Uterus (tissue), 2 donors: ENCODE results near the gene MAST2.

Experiments
- CTCF ChIP-seq, 4 experiments: fragments of 200-600 bp in 2 of 4; fragments of 450-650 bp in 2 of 4; sonication (generic) in 2 of 4; IDR thresholded peaks; one replicate each; pipeline ENCODE4 v1.5.1; 2016 to 2019; ENCODE audit warnings: antibody characterized with exemption in 4 of 4, mild to moderate bottlenecking in 2 of 4, moderate library complexity in 1 of 4
- POLR2A ChIP-seq, 2 donors: fragments of 450-650 bp; IDR thresholded peaks; one replicate each; pipeline ENCODE4 v1.6.1; 2016; ENCODE audit warnings: antibody characterized with exemption in 2 of 2, mild to moderate bottlenecking in 1 of 2, moderate library complexity in 1 of 2

DNA sequence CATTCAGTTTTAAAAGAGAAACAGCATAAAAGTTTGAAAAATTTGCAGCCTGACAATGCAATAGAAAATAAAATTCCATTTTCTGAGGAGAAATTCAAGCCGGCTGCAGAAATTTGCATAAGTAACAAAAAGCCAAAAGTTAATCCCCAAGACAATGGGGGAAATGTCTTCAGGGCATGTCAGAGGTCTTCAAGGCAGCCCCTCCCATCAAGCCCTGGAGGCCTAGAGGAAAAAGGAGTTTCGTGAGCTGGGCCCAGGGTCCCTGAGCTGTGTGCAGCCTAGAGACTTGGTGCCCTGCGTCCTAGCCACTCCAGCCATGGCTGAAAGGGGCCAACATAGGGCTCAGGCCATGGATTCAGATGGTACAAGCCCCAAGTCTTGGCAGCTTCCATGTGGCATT, 254.4 kb downstream of the MAST2 start:
- TF ChIP-seq POLR2A (IDR thresholded peaks at IDR 0.05) (no peak), CTCF (IDR thresholded peaks at IDR 0.05) (no peak)
